SK-N-SH treated with all-trans-retinoic acid at 6 μM for 48 hours (cell line): ENCODE data around the gene GLT6D1.

ENCODE experiments used
- ARNTL ChIP-seq: fragments of 450-650 bp; formaldehyde crosslinking; IDR thresholded peaks from 2 replicates; pipeline ENCODE4 v1.5.0; 2020; ENCODE audit warnings: low read depth, mild to moderate bottlenecking, moderate library complexity, borderline replicate concordance
- ESRRG ChIP-seq: fragments of 250-450 bp; sonication (Bioruptor Pico); IDR thresholded peaks from 2 replicates; pipeline ENCODE4 v1.6.1; 2021; ENCODE audit warnings: mild to moderate bottlenecking
- SNAI2 ChIP-seq: fragments of 250-450 bp; sonication (Bioruptor Pico); IDR thresholded peaks from 2 replicates; pipeline ENCODE4 v1.5.0; 2020; ENCODE audit warnings: mild to moderate bottlenecking, moderate library complexity
- ZNF70 ChIP-seq: fragments of 450-650 bp; formaldehyde crosslinking; IDR thresholded peaks from 2 replicates; pipeline ENCODE4 v1.5.0; 2020; ENCODE audit warnings: mild to moderate bottlenecking, moderate library complexity

- TF ChIP-seq ZNF70 (CRISPR knock-in tag) = no peak
- no peak for TF ChIP-seq ESRRG (CRISPR knock-in tag)
- no peak for TF ChIP-seq SNAI2 (CRISPR knock-in tag)
- TF ChIP-seq ARNTL (CRISPR knock-in tag) = no peak
Measured at GRCh38 chr9:135584371-135584770, 55.0 kb downstream of the GLT6D1 start.
